ENCODE measurements around the gene KLHL17.

The KLHL17 gene

DNA sequence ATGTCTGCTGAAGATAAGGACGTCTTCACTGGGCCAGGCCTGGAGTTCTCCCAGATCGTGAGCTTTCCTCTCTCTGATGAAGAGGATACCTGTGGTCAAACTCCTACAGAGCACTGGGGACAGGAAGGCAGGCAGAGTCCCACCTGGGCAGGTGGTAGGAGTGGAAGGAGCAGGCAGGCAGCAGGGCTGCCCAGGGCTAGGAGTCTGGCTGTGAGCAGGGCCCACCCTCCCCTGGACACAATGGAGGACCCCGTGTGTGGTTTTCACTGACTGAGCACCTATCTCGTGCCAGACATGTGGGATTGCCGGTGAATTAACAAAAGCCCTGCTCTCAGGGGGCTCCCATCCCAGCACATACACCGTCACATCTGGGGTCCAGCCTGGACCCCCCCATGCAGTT is 41.5 kb upstream of the KLHL17 start:
- no peaks in the 10 kb centered on the region for H3K36me3 ChIP-seq (ENCODE audit: insufficient read depth)
- no peak overlapping the region for H3K27ac ChIP-seq
- no peak overlapping the region for H3K4me3 ChIP-seq (IDR thresholded peaks at IDR 0.05; ENCODE audit: insufficient read depth, low read depth, low read length)
- H2AFZ ChIP-seq (ENCODE audit: low read depth): no peak overlapping the region
- TF ChIP-seq, protein P1, sequence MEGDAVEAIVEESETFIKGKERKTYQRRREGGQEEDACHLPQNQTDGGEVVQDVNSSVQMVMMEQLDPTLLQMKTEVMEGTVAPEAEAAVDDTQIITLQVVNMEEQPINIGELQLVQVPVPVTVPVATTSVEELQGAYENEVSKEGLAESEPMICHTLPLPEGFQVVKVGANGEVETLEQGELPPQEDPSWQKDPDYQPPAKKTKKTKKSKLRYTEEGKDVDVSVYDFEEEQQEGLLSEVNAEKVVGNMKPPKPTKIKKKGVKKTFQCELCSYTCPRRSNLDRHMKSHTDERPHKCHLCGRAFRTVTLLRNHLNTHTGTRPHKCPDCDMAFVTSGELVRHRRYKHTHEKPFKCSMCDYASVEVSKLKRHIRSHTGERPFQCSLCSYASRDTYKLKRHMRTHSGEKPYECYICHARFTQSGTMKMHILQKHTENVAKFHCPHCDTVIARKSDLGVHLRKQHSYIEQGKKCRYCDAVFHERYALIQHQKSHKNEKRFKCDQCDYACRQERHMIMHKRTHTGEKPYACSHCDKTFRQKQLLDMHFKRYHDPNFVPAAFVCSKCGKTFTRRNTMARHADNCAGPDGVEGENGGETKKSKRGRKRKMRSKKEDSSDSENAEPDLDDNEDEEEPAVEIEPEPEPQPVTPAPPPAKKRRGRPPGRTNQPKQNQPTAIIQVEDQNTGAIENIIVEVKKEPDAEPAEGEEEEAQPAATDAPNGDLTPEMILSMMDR (conservative IDR thresholded peaks at IDR 0.05; ENCODE audit: low read depth, low read length): no peak
- H3K4me2 ChIP-seq: no peak overlapping the region
- peaks cover 26% of the 10 kb centered on the region for H3K4me1 ChIP-seq (ENCODE audit: low read depth, poor library complexity, severe bottlenecking)
- no peaks in the 10 kb centered on the region for H4K20me1 ChIP-seq (ENCODE audit: insufficient read depth)
- peaks cover 99% of the 10 kb centered on the region for H3K27me3 ChIP-seq (ENCODE audit: insufficient read depth, low read depth)
- H3K9ac ChIP-seq: no peak overlapping the region
- H3K79me2 ChIP-seq (ENCODE audit: insufficient read depth, low read depth): no peaks in the 10 kb centered on the region

DNA sequence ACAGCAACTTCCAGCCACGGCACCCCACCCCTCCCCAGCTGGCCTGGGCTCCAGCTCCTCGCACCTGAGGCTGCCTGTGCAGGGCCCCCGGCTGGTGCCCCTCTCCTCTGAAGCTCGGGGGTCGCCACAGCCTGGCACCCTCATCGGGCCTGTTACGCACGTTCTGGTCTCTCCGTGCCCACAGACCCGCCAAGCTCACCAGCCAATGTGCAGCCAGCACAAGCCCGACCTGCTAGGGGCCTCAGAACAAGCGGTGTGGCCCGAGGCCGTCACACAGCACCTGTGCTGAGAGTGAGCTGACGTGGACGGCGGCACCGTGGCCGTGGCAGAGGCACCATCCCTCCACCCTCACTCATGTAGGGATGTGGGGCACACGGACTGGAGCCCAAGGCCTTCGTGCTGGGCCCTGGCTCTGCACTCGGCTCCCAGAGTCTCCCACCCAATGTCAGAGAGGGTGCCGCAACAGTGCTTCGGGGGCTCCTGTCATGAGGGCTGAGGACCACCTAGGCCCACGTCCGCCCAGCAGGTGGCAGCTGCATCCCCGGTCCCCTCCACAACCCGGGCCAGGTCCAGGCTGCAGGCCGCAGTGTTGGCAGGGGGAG is 41.0 kb upstream of the KLHL17 start:
- H3K27ac ChIP-seq: no peak overlapping the region
- H3K4me2 ChIP-seq: no peak overlapping the region
- H3K79me2 ChIP-seq (ENCODE audit: insufficient read depth, low read depth): no peaks in the 10 kb centered on the region
- H3K9ac ChIP-seq: no peak overlapping the region
- H3K4me1 ChIP-seq (ENCODE audit: low read depth, poor library complexity, severe bottlenecking): peaks cover 26% of the 10 kb centered on the region
- peaks cover 98% of the 10 kb centered on the region for H3K27me3 ChIP-seq (ENCODE audit: insufficient read depth, low read depth)
- TF ChIP-seq, protein P1 (conservative IDR thresholded peaks at IDR 0.05; ENCODE audit: low read depth, low read length): no peak
- H3K4me3 ChIP-seq (IDR thresholded peaks at IDR 0.05; ENCODE audit: insufficient read depth, low read depth, low read length): no peak overlapping the region
- no peak overlapping the region for H2AFZ ChIP-seq (ENCODE audit: low read depth)
- H3K36me3 ChIP-seq (ENCODE audit: insufficient read depth): no peaks in the 10 kb centered on the region
- H4K20me1 ChIP-seq (ENCODE audit: insufficient read depth): no peaks in the 10 kb centered on the region

- peaks cover 31% of the 10 kb centered on the region for H3K4me1 ChIP-seq (ENCODE audit: low read depth, poor library complexity, severe bottlenecking)
- no peaks in the 10 kb centered on the region for H4K20me1 ChIP-seq (ENCODE audit: insufficient read depth)
- H2AFZ ChIP-seq (ENCODE audit: low read depth): no peak overlapping the region
- TF ChIP-seq, protein P1 (conservative IDR thresholded peaks at IDR 0.05; ENCODE audit: low read depth, low read length): no peak
- no peak overlapping the region; the same call in 1 of the 2 replicates for H3K4me2 ChIP-seq
- no peak overlapping the region for H3K4me3 ChIP-seq (IDR thresholded peaks at IDR 0.05; ENCODE audit: insufficient read depth, low read depth, low read length)
- peaks cover 98% of the 10 kb centered on the region for H3K27me3 ChIP-seq (ENCODE audit: insufficient read depth, low read depth)
- H3K36me3 ChIP-seq (ENCODE audit: insufficient read depth): no peaks in the 10 kb centered on the region
- H3K9ac ChIP-seq: no peak overlapping the region
- H3K27ac ChIP-seq: no peak overlapping the region
- H3K79me2 ChIP-seq (ENCODE audit: insufficient read depth, low read depth): no peaks in the 10 kb centered on the region
These were observed 40.4 kb upstream of the KLHL17 start for GRCh38 chr1:920010-920409.

- H3K36me3 ChIP-seq (ENCODE audit: insufficient read depth): no peaks in the 10 kb centered on the region
- peaks cover 31% of the 10 kb centered on the region for H3K4me1 ChIP-seq (ENCODE audit: low read depth, poor library complexity, severe bottlenecking)
- H3K4me2 ChIP-seq: peak overlapping the region; percentile 58
- H3K9ac ChIP-seq: no peak overlapping the region
- peaks cover 97% of the 10 kb centered on the region for H3K27me3 ChIP-seq (ENCODE audit: insufficient read depth, low read depth)
- no peaks in the 10 kb centered on the region for H3K79me2 ChIP-seq (ENCODE audit: insufficient read depth, low read depth)
- H4K20me1 ChIP-seq (ENCODE audit: insufficient read depth): no peaks in the 10 kb centered on the region
- peak overlapping the region; percentile 55 for H3K4me3 ChIP-seq (IDR thresholded peaks at IDR 0.05; ENCODE audit: insufficient read depth, low read depth, low read length)
- TF ChIP-seq, protein P1 (conservative IDR thresholded peaks at IDR 0.05; ENCODE audit: low read depth, low read length): no peak
- H2AFZ ChIP-seq (ENCODE audit: low read depth): no peak overlapping the region
- H3K27ac ChIP-seq: no peak overlapping the region
These were observed 39.9 kb upstream of the KLHL17 start for GRCh38 chr1:920521-920920.

Data from KMS-11 (cell line).